Measurements from ENCODE around the gene NOX5. TPM values are rescaled to one million over a fixed set of nuclear protein-coding genes. Genes with fewer than 3 reads are reported as not detected.

NOX5 gene
- total RNA-seq, 2 experiments from 2014 or later = not detected

DNA sequence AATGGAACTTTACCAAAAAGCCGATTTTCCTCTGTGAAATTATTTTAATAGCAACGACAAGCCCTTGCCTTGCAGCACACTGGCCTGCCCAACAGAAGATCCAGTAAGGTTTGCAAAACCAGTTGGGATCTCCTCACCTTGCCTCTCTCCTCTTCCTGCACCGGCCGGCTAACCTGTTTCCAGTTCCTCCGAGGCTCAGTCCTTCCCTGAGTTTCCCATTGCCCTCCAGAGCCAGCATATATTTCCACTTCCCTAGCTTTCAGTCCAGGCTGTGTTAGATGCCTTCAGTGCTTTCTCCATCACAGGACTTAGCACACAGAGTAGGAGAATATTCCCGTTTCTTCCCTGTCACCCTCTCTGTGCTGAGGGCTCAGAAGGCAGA is 60.3 kb downstream of the NOX5 start:
- ChIA-PET CTCF (no interaction called here), POLR2A (interaction anchor here (1.2 kb wide), 1 partner anchor 12 kb away, joined by 3 read pairs; no protein-coding TSS in a partner anchor)
- ATAC-seq = no peak
- intact Hi-C loops (cut with micrococcal nuclease) = no loop called here
- DNase-seq = no peak
- no peak overlapping the region for H3K27ac Mint-ChIP-seq
- H3K9me3 Mint-ChIP-seq = peaks cover 2% of the 10 kb centered on the region
- peaks cover 38% of the 10 kb centered on the region for H3K27me3 Mint-ChIP-seq
- H3K4me3 Mint-ChIP-seq = no peak overlapping the region
- H3K36me3 Mint-ChIP-seq (ENCODE audit: low read depth) = no peaks in the 10 kb centered on the region
- TF ChIP-seq CTCF (IDR thresholded peaks at IDR 0.05) = no peak
- H3K4me1 Mint-ChIP-seq (ENCODE audit: low read depth) = peaks cover 4% of the 10 kb centered on the region

GRCh38 chr15:69075440-69075839 is 60.9 kb downstream of the NOX5 start:
- DNase-seq (no peak), ATAC-seq (no peak)
- H3K4me1 Mint-ChIP-seq (ENCODE audit: low read depth) = peaks cover 4% of the 10 kb centered on the region
- intact Hi-C loops (cut with micrococcal nuclease) = no loop called here
- POLR2A ChIA-PET = interaction anchor here (0.8 to 1.2 kb wide), 2 partner anchors 12 to 325 kb away, joined by 3 read pairs; no protein-coding TSS in a partner anchor
- no peak overlapping the region for H3K27ac Mint-ChIP-seq
- no peak for TF ChIP-seq CTCF (IDR thresholded peaks at IDR 0.05)
- peaks cover 38% of the 10 kb centered on the region for H3K27me3 Mint-ChIP-seq
- CTCF ChIA-PET = no interaction called here
- no peaks in the 10 kb centered on the region for H3K36me3 Mint-ChIP-seq (ENCODE audit: low read depth)
- H3K9me3 Mint-ChIP-seq = peaks cover 2% of the 10 kb centered on the region
- no peak overlapping the region for H3K4me3 Mint-ChIP-seq

- intact Hi-C loops (cut with micrococcal nuclease) = no loop called here
- CTCF ChIA-PET = interaction anchor here (0.8 kb wide), 1 partner anchor 19 kb away, joined by 3 read pairs; no protein-coding TSS in a partner anchor
These were observed 62.3 kb downstream of the NOX5 start for GRCh38 chr15:69076756-69077155.

DNA sequence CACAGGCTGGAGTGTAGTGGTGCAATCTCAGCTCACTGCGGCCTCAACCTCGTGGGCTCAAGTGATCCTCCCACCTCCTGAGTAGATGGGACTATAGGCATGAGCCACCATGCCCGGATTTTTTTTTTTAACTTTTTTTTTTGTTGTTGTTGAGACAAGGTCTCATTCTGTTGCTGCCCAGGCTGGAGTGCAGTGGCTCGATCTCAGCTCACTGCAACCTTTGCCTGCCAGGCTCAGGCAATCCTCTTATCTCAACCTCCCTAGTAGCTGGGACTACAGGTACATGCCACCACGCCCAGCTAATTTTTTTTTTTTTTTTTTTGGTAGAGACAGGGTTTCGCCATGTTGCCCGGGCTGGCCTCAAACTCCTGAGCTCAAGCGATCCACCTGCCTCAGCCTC is 64.1 kb downstream of the NOX5 start:
- Mint-ChIP-seq H3K9me3 (no peaks in the 10 kb centered on the region), H3K36me3 (ENCODE audit: low read depth) (no peaks in the 10 kb centered on the region), H3K27ac (no peak overlapping the region), H3K4me1 (ENCODE audit: low read depth) (peaks cover 3% of the 10 kb centered on the region), H3K27me3 (peaks cover 21% of the 10 kb centered on the region), H3K4me3 (no peak overlapping the region)
- no peak for DNase-seq
- no peak for TF ChIP-seq CTCF (IDR thresholded peaks at IDR 0.05)
- POLR2A ChIA-PET = no interaction called here
- ATAC-seq = no peak
- intact Hi-C loops (cut with micrococcal nuclease) = no loop called here
- CTCF ChIA-PET = interaction anchor here (0.6 kb wide), 1 partner anchor 529 kb away, joined by 3 read pairs; no protein-coding TSS in a partner anchor

More at GRCh38 chr15:69076756-69077155, 62.3 kb downstream of the NOX5 start:
- DNase-seq (no peak), ATAC-seq (no peak)
- TF ChIP-seq CTCF (IDR thresholded peaks at IDR 0.05) = no peak
- Mint-ChIP-seq H3K36me3 (ENCODE audit: low read depth) (no peaks in the 10 kb centered on the region), H3K4me3 (no peak overlapping the region), H3K27me3 (peaks cover 32% of the 10 kb centered on the region), H3K27ac (no peak overlapping the region), H3K9me3 (no peaks in the 10 kb centered on the region), H3K4me1 (ENCODE audit: low read depth) (peaks cover 4% of the 10 kb centered on the region)
- POLR2A ChIA-PET = no interaction called here

GRCh38 chr15:69080295-69081248 is 66.1 kb downstream of the NOX5 start:
- ChIA-PET POLR2A (interaction anchor here (0.6 kb wide), 1 partner anchor 11 kb away, joined by 4 read pairs; no protein-coding TSS in a partner anchor), CTCF (no interaction called here)
- no peak for ATAC-seq
- Mint-ChIP-seq H3K4me1 (ENCODE audit: low read depth) (no peaks in the 10 kb centered on the region), H3K27me3 (peaks cover 8% of the 10 kb centered on the region), H3K4me3 (no peak overlapping the region), H3K9me3 (no peaks in the 10 kb centered on the region), H3K36me3 (ENCODE audit: low read depth) (no peaks in the 10 kb centered on the region), H3K27ac (no peak overlapping the region)
- intact Hi-C loops (cut with micrococcal nuclease) = no loop called here
- TF ChIP-seq CTCF (IDR thresholded peaks at IDR 0.05) = no peak
- no peak for DNase-seq
